HG02840 (cell line): ENCODE measurements around the gene BID.

Source experiments
- ATAC-seq: cut with Tn5 transposase; IDR thresholded peaks from one replicate; pipeline ENCODE4 v1.9.1; 2021; ENCODE audit warnings: mild to moderate bottlenecking, moderate library complexity, moderate number of reproducible peaks; ENCODE audit not compliant: unreplicated experiment, low FRiP score

Gene BID

DNA sequence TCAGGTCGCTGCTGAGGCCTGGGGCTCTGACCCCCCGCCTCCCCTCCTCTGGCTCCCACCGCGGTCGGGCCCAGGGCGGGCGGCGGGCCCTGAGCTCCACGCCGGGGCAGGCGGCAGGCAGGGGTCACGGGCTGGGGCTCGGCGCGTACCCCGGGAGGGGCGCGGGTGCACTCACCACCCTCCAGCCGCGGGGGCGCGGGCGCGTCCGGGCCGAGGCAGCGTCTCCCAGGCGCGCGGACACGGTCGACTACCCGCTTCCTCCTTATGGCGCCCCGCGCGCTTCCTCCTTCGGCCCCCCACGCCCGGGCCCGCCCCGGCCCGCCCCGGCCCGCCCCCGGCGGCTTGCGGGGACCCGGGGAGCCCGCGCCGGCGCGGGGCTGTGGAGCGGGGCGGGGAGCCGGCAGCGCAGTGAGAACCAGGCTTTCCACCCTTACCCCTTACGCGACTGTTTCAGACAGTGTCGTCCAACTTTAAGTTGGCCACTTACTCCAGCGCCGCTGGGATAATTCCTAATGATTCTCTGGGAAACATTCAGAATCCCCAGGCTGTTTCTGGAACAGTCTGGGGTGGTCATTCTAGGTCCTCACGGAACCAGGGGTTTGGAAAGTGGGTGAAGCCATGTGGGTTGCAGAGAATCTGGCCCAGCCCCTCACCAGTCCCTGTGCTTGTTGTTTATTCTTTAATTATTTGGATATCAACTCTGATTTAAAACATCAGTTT is at the start of gene BID:
Gene BID (minus strand): TSS at position 264 of the 720 bp plus-strand sequence. CDS start 24,353 bp downstream, outside the sequence.
- ATAC-seq = no peak

DNA sequence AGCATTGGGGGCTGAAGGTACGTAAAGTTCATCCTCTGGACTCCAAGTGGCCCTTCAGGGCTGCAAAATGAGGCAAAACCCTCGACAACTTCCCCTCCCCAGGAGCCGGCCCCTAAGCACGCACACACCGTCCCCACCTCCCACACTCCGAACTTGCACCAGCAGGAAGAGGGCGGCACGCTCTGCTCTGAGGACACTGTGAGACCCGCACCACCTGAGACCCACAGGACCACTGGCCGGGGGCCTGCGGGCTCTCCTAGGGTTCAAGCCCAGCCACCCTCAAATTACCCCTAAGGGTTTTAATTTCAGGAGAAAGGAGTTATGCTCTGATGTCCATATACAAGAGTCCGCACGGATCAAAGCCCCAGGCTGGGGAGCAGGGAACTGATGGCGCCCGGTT is 49.7 kb upstream of the BID start:
- ATAC-seq = no peak

DNA sequence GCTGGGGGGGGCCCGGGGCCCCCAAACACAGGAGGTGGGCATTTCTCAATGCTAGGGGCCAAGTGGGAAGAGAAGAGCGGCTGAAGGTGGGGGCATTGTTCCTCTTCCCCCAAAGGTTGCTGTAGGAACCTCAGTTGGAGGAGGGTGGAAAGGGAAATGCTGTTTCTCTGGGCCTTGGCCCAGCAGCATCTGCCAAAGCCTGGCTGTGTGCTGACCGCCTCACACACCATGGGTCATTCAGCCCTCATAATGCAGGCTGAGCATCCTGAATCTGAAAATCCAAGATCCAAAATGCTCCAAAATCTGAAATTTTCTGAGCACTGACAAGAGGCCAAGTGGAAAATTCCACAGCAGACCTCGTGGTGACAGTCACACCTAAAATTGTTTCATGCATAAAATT is 49.0 kb upstream of the BID start:
- no peak for ATAC-seq

DNA sequence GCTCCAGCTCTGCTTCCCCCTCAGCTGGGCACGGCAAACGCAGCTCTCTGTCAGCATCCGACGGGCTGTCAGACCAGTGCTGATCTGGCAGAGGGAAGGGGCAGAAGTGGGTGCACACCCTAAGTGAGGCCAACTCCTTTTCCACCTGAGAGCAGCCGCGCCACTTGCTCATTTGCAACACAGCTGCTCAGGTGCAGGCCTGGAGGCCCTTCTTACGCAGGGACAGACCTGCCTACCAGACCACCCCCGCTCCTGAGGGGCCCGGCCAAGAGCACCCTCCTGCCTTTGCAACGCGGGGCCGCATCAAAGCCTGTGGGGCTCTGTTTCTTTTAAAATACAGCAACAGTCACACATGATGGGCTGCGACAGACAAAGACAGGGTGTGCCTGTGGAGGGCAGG is 47.8 kb upstream of the BID start:
- ATAC-seq = no peak

DNA sequence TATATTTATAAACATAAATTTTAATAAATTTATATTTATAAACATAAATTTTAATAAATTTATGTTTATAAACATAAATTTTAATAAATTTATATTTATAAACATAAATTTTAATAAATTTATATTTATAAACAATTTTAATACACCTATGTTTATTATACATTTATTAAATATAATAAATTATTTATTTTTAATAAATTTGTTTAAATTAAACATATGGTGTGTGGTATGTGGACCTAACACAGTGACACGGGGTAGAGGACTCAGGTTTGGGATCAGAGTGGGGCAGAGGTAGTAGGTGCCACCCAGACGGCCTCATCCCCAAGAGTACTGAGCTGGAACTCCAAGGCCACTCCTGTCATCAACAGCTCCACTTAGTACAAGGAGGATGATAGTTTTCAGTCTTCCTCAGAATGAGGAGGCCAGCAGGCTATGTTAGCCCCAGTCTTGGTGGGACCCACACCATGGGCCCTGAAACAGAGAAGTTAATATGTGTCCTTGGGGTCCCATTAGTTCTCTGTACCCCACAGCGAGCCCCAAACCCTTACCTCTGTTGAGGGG is 46.7 kb upstream of the BID start:
- ATAC-seq = no peak

DNA sequence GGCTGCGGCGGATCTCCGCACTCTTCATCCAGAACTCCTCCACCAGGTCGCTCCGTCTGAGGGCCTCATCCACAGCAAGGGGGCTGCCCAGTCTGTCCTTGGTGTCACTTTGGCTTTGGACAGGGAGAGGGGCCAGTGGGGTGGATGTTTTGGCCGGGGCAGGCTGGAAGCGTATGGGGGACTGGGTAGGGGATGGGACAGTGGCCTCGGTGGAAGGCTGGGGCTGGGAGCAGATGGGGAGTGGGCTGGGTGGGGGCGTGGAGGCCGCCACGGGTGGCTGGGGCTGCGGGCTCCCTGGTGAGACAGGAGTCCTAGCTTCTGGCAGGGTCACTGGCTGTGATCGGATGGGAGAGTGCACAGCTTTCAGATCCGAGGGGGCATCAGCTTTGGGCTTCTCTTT is 44.4 kb upstream of the BID start:
- no peak for ATAC-seq

DNA sequence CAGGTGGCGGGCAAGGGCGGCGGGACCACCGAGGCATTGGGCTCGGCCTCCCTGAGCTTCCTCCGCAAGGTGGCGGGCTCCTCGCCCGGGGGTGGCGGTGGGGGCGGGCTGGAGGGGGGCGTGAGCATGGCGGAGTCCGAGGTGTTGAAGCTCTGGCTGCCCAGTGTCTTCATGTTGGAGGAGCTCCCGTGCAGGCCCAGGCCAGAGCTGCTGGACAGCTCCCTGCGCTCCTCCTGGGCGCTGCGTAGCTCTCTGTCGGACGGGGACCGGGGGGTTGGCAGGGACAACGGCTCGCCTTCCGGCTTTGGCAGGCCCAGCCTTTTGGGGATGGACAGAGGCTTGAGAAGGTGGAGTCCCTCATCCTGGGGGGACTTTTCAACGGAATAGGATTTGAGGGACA is 43.9 kb upstream of the BID start:
- no peak for ATAC-seq

DNA sequence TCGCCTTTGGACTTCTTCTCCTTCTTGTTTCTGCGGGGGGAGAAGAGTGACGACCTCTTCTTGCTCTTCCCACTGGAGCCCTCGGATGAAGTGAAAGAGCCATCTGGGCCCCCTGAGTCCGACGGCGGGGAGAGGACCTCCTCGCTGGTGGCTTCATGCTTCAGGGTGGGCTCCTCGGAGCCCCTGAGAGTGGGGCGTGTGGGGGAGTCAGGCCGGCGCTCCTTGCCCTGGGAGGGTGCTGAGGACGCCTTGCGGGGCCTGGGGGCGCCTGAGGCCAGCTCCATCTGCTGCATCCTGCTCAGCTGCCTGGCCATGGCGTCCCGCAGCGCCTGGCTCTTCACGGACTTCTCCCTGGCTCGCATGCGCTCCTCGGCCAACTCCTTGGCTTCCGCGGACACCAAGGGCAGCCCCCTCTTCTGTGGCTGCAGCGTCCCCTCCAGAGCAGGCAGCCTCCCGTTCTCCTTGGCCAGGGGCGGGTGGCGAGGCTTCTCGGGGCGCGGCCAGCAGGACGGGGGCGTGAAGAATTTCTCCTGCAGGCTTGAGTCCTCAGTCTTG is 43.3 kb upstream of the BID start:
- ATAC-seq = no peak

DNA sequence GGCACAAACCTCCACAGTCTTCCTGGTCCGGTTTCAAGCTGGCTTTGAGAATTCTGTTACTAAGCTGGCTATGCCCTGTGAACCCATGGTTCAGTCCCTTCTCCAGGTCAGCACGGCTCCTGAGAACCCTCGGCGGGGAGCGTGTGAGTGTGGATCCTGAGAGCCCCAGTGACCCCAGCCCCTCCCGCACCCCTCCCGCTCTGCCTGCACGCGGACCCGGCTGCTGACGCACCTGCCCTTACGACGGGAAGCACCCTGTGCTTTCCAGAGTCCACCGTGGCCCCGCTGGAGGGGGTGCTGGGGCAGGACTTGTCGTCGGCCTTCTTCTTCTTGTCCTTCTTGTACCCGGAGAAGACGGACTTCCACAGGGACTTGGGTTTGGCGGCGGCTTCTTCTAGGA is 42.8 kb upstream of the BID start:
- no peak for ATAC-seq

DNA sequence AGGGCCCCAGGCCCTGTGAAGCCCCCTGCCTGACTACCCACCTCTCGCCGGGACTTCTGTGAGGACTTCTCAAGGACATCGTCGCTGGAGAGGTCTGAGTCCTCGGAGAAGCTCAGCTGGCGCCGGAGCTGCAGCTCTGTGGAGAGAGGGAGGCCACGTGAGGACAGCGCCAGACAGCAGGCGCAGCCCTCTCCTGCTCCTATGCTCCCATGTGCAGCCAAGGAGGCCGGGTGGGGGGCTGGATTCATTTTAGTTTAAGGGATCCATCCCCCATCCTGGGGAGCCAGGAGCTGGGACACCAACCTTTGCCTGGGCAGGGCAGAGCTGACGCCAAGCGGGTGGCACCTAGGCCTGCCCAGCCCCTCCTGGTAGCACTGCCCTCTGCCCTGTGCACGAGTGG is 42.4 kb upstream of the BID start:
- no peak for ATAC-seq

DNA sequence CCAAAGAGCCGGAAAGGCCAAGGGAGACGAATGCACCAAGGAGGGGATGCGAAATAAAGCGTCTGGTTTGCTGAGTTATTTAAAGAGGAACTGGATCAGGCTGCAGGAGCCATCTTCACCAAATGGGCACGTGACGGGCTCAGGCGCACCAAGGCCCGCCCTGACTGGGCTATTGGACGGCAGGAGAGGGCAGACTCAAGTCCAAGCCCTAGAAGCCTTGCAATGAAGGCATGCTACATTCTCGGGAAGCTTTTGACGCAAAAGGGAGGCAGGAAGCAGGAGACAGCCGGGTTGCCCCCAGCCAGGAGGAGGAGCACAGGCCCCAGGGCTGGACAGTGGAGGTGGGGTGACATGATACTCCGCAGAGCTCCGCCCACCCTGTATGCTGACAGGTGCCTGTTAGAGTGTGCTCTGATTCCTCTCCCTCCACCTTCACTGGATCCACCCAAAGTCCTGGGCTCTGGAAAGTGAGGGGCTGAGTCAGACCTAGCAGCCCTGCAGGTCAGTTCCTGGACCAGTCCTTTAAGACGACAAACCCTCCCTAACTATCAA is 41.5 kb upstream of the BID start:
- ATAC-seq = no peak

DNA sequence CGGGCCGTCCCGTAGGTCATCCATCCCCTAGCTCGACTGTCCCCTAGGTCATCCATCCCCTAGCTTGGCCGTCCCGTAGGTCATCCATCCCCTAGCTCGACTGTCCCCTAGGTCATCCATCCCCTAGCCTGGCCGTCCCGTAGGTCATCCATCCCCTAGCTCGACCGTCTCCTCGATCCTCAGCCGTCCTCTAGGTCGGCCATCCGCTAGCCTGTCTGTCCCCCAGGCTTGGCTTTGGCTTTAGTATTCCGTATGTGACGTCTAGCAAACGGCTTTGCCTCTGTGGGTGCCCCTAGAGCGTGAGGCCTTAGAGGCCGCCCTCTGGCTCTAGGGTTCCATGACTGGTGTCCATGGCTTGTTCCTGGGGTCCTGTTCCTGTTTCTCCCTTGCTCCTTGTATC is 40.6 kb upstream of the BID start:
- no peak for ATAC-seq

DNA sequence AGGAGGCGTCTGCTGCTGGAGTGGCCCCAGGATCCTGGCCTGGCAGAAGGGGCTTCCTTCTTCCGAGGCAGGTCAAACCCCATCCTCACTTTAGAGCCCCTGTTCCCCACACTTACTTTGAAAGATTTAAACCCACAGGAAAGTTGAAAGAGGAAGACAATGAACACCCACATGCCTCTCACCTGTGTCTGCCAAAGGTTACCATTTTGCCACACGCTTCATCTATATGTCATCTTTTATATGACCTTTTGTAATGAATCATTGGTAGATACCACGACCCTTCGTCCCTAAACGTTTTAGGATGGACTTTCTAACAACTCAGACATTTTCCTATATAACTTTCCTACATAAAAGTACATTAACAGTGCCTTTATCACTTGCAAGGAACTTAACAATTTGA is 39.8 kb upstream of the BID start:
- no peak for ATAC-seq

DNA sequence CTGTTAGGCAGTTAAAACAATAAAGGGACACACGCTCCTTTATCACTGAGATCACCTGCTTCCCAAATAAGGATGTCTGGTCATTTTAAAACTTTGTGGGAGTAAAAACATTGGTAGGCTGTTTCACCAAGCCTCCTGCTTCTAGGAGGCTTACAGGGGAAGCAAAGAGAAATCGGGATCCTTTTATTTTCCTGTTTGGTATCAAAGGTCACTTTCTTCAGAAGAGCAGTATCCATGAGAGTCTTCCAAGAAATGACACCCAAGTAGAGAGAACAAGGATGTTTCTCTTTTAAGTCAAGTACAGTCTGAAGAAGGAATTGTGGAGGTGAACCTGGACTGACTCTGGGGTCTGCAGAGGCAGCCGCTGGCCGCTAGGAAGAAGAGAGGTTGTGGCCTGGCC is 36.9 kb upstream of the BID start:
- ATAC-seq = no peak

DNA sequence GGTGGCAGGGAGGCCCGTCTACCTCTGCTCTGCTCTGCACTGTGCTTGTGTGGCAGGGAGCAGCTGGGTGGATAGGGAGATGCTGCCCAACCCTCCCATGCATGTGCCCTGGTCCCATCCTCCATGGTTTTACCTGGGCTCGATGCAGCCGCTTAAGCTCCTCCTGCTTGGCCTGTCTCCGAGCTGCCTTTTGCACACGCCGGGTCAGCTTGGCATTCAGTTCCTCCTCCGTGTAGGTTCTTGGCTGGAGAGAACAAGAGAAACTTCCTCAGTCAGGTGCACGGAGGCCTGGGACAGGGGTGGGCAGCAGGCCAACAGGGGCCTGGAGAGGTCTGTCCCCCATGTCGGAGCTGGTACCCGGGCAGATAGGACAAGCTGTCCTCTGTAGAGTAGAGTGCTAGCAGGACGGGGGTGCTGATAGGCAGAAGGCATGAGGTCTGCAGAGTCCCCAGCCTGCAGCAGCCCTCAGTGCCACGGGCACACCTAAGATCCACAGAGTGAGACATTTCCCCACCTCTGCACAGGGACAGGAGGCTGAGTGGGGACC is 36.4 kb upstream of the BID start:
- no peak for ATAC-seq

DNA sequence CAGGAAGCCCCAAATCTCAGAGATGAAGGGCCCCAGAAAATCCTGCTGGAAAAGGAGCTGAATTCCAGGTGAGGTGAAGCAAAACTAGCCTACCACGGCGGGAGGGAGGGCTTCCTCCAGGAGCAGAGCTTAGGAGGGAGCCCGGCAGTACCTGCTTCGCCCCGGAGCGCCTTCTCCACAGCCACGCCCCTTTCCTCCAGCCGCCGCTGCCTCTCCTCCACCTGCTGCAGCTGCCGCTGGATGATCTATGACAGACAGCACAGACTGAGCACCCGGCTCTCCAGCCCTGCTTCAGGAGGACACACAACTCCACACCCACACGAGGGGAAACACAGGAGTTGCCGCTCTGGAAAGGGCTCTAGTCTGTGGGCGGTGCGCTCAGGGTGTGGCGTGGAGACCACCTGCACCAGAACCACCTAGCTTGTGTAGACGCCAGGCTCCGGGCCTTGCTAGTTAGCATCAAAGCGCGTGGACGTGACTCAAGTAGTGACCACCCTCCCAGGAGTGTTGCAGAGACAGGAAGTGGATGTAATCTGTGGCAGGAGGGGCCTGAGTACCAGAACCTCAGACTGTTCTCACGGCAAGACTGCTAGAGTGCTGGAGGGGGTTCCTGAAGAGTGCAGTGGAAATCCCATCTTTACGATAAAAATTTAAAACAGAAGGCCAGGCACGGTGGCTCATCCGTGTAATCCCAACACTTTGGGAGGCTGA is 34.6 kb upstream of the BID start:
- no peak for ATAC-seq

DNA sequence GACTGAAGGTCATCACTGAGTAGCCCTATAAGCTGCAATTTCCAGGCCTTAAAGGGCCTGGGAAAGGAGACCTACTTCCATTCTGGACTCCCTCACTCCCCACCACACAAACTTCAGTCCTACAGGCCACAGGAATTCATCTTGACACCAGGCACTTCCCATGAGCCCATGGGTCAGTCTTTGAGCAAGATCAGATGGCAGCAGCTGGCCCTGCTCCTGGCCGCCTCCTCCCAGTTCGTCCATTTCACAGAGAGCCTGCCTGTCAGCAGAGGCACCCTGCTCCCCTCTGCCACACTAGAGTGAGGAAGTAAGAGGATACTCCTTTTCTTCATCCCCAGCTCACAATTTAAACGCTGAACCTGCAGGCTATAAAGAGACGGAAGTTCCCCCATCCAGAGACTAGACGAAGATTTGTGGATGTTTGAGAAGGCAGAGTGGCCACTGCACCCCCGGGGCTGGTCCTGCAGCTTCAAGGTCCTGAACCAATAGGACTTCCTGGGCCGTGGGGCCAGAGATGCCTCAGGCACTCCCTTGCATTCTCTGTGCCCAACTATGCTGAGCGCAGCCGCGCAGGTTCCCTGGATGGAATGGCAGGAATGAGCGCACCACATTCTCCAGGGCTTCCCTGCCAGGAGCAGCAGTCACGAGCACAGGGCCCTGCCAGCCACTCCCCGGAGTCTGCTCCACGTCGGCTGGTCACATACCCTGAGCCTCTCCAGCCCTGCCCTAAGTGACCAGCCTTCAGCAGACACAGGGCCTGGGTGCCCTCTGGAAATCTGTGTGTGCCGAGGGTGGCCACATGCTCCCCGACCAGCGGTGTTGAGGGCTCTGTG is 33.5 kb upstream of the BID start:
- ATAC-seq = no peak

DNA sequence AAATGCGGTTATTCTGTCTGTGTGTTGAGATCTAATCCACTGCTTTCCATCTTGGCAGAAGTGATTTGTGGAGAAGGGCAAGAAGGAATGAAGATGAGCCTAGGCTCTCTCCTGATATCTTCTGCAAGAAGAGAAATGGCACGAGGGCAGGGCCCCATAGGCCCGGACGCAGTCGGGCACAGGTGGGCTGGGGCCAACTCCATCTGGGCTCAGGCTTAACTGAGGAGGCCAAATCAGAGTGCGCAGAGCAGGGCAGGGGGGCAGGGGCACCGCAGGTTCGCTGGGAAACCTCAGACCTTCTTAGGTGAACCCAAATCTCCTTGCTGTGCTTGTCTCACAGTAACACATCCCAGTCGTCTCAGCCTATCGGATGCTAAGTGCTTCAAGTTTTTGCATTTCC is 32.8 kb upstream of the BID start:
- no peak for ATAC-seq

DNA sequence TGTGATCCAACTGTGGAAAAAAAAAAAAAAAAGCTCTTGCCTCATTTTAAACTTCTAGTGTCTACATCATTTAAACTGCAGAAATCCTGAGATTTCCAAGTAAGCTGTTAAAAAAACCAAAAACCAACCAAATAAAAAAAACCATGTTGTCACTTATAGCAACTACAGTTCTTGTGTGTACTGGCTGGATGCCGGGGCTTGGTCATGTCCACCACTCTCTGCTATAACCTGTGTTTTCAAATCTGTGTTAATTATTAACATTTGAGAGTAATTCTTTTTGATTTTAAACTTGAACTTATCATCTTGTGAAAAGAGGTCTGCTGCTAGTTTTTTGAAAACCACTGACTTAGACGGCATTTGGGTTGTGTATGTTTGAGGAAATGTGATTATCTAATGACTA is 32.2 kb upstream of the BID start:
- no peak for ATAC-seq
